NB4 (cell line): ENCODE measurements around the gene MMP24.

Source experiments
- CTCF ChIP-seq: IDR thresholded peaks from one replicate; pipeline ENCODE4 v1.5.1; 2012; ENCODE audit warnings: low read depth, low read length
- MAX ChIP-seq: IDR thresholded peaks from 2 replicates; pipeline ENCODE4 v1.6.1; 2011; ENCODE audit warnings: low read depth, low read length
- MYC ChIP-seq: IDR thresholded peaks from 2 replicates; pipeline ENCODE4 v1.6.1; 2011; ENCODE audit warnings: low read depth, low read length
- POLR2A ChIP-seq: IDR thresholded peaks from 2 replicates; pipeline ENCODE4 v1.6.1; 2011; ENCODE audit warnings: mild to moderate bottlenecking; ENCODE audit not compliant: insufficient read length; ENCODE audit errors: extremely low read depth

- TF ChIP-seq CTCF: no peak
- no peak for TF ChIP-seq POLR2A
- TF ChIP-seq MYC: peak; percentile 73
- peak; percentile 80 for TF ChIP-seq MAX
Measured at GRCh38 chr20:35238170-35238569, 11.7 kb downstream of the MMP24 start.
